H9 (cell line): ENCODE data around the gene KRTAP16-1. TPM values are rescaled to one million over a fixed set of nuclear protein-coding genes. Genes with fewer than 3 reads are reported as not detected.

Experiments used
- DNase-seq: peaks from one replicate; pipeline ENCODE4 v3.0.0-alpha.2; 2017
- H2AFZ ChIP-seq: one replicate; pipeline ENCODE4 v1.6.1; 2013; ENCODE audit warnings: mild to moderate bottlenecking, low read length, control low read depth, moderate library complexity
- H2AK5ac ChIP-seq: 2 replicates; pipeline ENCODE4 v1.6.1; 2013; ENCODE audit warnings: low read length, control low read depth, mixed read lengths; ENCODE audit not compliant: insufficient read length
- H2BK120ac ChIP-seq: one replicate; pipeline ENCODE4 v1.6.1; 2013; ENCODE audit warnings: low read depth, mild to moderate bottlenecking, low read length, control low read depth, inconsistent platforms; ENCODE audit not compliant: poor library complexity, severe bottlenecking
- H2BK12ac ChIP-seq: 2 replicates; pipeline ENCODE4 v1.6.1; 2013; ENCODE audit warnings: low read length, control low read depth, mixed read lengths, low read depth; ENCODE audit not compliant: insufficient read length
- H2BK15ac ChIP-seq: 2 replicates; pipeline ENCODE4 v1.6.1; 2013; ENCODE audit warnings: low read depth, low read length, control low read depth
- H2BK20ac ChIP-seq: one replicate; pipeline ENCODE4 v1.6.1; 2013; ENCODE audit warnings: low read depth, mild to moderate bottlenecking, low read length, control low read depth, inconsistent platforms; ENCODE audit not compliant: poor library complexity, severe bottlenecking
- H2BK5ac ChIP-seq: 2 replicates; pipeline ENCODE4 v1.6.1; 2013; ENCODE audit warnings: low read length, control low read depth, mixed read lengths; ENCODE audit not compliant: insufficient read length
- H3K14ac ChIP-seq: 2 replicates; pipeline ENCODE4 v1.6.1; 2013; ENCODE audit warnings: low read length, control low read depth; ENCODE audit not compliant: insufficient read depth
- H3K18ac ChIP-seq: 2 replicates; pipeline ENCODE4 v1.6.1; 2013; ENCODE audit warnings: low read depth, mild to moderate bottlenecking, mixed read lengths, low read length, control low read depth; ENCODE audit not compliant: insufficient read length
- H3K23ac ChIP-seq: 2 replicates; pipeline ENCODE4 v1.6.1; 2013; ENCODE audit warnings: low read length, control low read depth, mixed read lengths, low read depth; ENCODE audit not compliant: insufficient read length
- H3K23me2 ChIP-seq: 2 replicates; pipeline ENCODE4 v1.6.1; 2013; ENCODE audit warnings: low read depth, mild to moderate bottlenecking, mixed read lengths, low read length, control low read depth; ENCODE audit not compliant: insufficient read length, poor library complexity, severe bottlenecking
- H3K27ac ChIP-seq: 2 replicates; pipeline ENCODE4 v1.5.1; 2013; ENCODE audit warnings: low read length, control low read depth, mixed read lengths, low read depth; ENCODE audit not compliant: insufficient read length
- H3K27me3 ChIP-seq: 2 replicates; pipeline ENCODE4 v1.6.1; 2013; ENCODE audit warnings: low read length, control low read depth, inconsistent platforms; ENCODE audit not compliant: insufficient read depth
- H3K4ac ChIP-seq: 2 replicates; pipeline ENCODE4 v1.6.1; 2013; ENCODE audit warnings: low read depth, mild to moderate bottlenecking, control low read depth, inconsistent platforms, low read length, moderate library complexity
- H3K4me1 ChIP-seq: 2 replicates; pipeline ENCODE4 v1.6.1; 2013; ENCODE audit warnings: low read length, control low read depth, inconsistent platforms; ENCODE audit not compliant: insufficient read depth
- H3K4me2 ChIP-seq: 2 replicates; pipeline ENCODE4 v1.6.1; 2013; ENCODE audit warnings: low read length, control low read depth, mixed read lengths; ENCODE audit not compliant: insufficient read length, insufficient read depth
- H3K56ac ChIP-seq: 2 replicates; pipeline ENCODE4 v1.6.1; 2013; ENCODE audit warnings: low read depth, mild to moderate bottlenecking, mixed read lengths, low read length, control low read depth; ENCODE audit not compliant: insufficient read length
- H3K79me1 ChIP-seq: 2 replicates; pipeline ENCODE4 v1.6.1; 2013; ENCODE audit warnings: low read depth, mild to moderate bottlenecking, moderate library complexity, low read length, control low read depth, inconsistent platforms; ENCODE audit not compliant: insufficient read depth, poor library complexity, severe bottlenecking
- H3K79me2 ChIP-seq: 2 replicates; pipeline ENCODE4 v1.6.1; 2013; ENCODE audit warnings: low read length, control low read depth, inconsistent platforms; ENCODE audit not compliant: insufficient read depth
- H3K9ac ChIP-seq: 2 replicates; pipeline ENCODE4 v1.6.1; 2013; ENCODE audit warnings: low read length, control low read depth, mixed read lengths; ENCODE audit not compliant: insufficient read length; ENCODE audit errors: extremely low read depth
- H3K9me3 ChIP-seq: one replicate; pipeline ENCODE4 v1.6.1; 2013; ENCODE audit warnings: low read depth, low read length, inconsistent platforms; ENCODE audit not compliant: control insufficient read depth
- H3T11ph ChIP-seq: one replicate; pipeline ENCODE4 v1.6.1; 2013; ENCODE audit warnings: mild to moderate bottlenecking, low read length, control low read depth, inconsistent platforms
- H4K20me1 ChIP-seq: one replicate; pipeline ENCODE4 v1.6.1; 2013; ENCODE audit not compliant: control insufficient read depth, insufficient read length, insufficient read depth
- H4K5ac ChIP-seq: 2 replicates; pipeline ENCODE4 v1.6.1; 2013; ENCODE audit warnings: low read depth, mild to moderate bottlenecking, mixed read lengths, low read length, control low read depth; ENCODE audit not compliant: insufficient read length
- H4K8ac ChIP-seq: replicated peaks from 2 replicates; pipeline ENCODE4 v1.6.1; 2013; ENCODE audit warnings: low read length, control low read depth, mixed read lengths, low read depth; ENCODE audit not compliant: insufficient read length
- H4K91ac ChIP-seq: 2 replicates; pipeline ENCODE4 v1.6.1; 2013; ENCODE audit warnings: low read depth, mild to moderate bottlenecking, moderate library complexity, mixed read lengths, low read length, control low read depth; ENCODE audit not compliant: insufficient read length
- H3K27ac Mint-ChIP-seq, 3 experiments: 2 replicates in 2 of 3; 3 replicates in 1 of 3; pipeline ENCODE4 v1.8.0; 2020 to 2021; ENCODE audit warnings: mixed read lengths in 3 of 3, mild to moderate bottlenecking in 1 of 3, moderate library complexity in 1 of 3
- H3K27me3 Mint-ChIP-seq: 2 replicates; pipeline ENCODE4 v1.8.0; 2021; ENCODE audit warnings: low read depth, mild to moderate bottlenecking, moderate library complexity, mixed read lengths
- H3K36me3 Mint-ChIP-seq, 3 experiments: 2 replicates in 2 of 3; 3 replicates in 1 of 3; pipeline ENCODE4 v1.8.0; 2020 to 2021; ENCODE audit warnings: low read depth in 3 of 3, mixed read lengths in 3 of 3; ENCODE audit not compliant: insufficient read depth in 1 of 3
- H3K4me1 Mint-ChIP-seq, 2 experiments: 2 replicates each; pipeline ENCODE4 v1.8.0; 2020; ENCODE audit warnings: mixed read lengths in 2 of 2
- H3K4me3 Mint-ChIP-seq, 2 experiments: 2 replicates in 1 of 2; 3 replicates in 1 of 2; pipeline ENCODE4 v1.8.0; 2020 to 2021; ENCODE audit warnings: mild to moderate bottlenecking in 2 of 2, mixed read lengths in 2 of 2, moderate library complexity in 1 of 2
- H3K9me3 Mint-ChIP-seq, 2 experiments: 2 replicates in 1 of 2; 3 replicates in 1 of 2; pipeline ENCODE4 v1.8.0; 2020; ENCODE audit warnings: mild to moderate bottlenecking in 2 of 2, mixed read lengths in 2 of 2, moderate library complexity in 1 of 2
- WGBS: extraction: QIAGEN DNeasy Blood & Tissue Kit; methylation state at CpG from one replicate; pipeline ENCODE4 v1.1.7; 2013; ENCODE audit warnings: missing lambda C conversion rate, low lambda C conversion rate, mixed read lengths; ENCODE audit not compliant: insufficient read length; ENCODE audit errors: extremely low coverage; 5-methylcytosine and 5-hydroxymethylcytosine counted together
- total RNA-seq: library from RNA; stranded (reverse); gene quantifications from 2 replicates; pipeline ENCODE4 v1.2.1, GENCODE V29; 2021
- TF ChIP-seq, protein P1 (sequence below): fragments of 200-600 bp; sonication (generic); conservative IDR thresholded peaks from 3 replicates; pipeline ENCODE4 v1.8.0; 2021; ENCODE audit warnings: antibody characterized with exemption, mild to moderate bottlenecking

Gene KRTAP16-1
- total RNA-seq, 1 experiment from 2014 or later: not detected

GRCh38 chr17:41324180-41325075 is 15.3 kb upstream of the KRTAP16-1 start:
- Histone ChIP-seq H3K18ac (no peak overlapping the region), H3K27me3 (no peaks in the 10 kb centered on the region), H4K20me1 (no peaks in the 10 kb centered on the region), H2AFZ (no peak overlapping the region), H2BK5ac (no peak overlapping the region), H4K8ac (no peak overlapping the region), H3K27ac (no peak overlapping the region), H2BK120ac (no peak overlapping the region), H3K79me2 (no peaks in the 10 kb centered on the region), H3K4ac (no peak overlapping the region), H2BK20ac (no peak overlapping the region), H3K56ac (no peak overlapping the region), H2AK5ac (no peak overlapping the region), H2BK15ac (no peak overlapping the region), H4K5ac (no peak overlapping the region), H3T11ph (no peak overlapping the region), H3K23me2 (no peaks in the 10 kb centered on the region), H3K9ac (no peak overlapping the region), H3K23ac (no peak overlapping the region), H3K79me1 (no peaks in the 10 kb centered on the region), H3K4me2 (no peak overlapping the region), H3K4me1 (no peaks in the 10 kb centered on the region), H2BK12ac (no peak overlapping the region), H3K14ac (no peak overlapping the region; the same call in 1 of the 2 replicates), H4K91ac (no peak overlapping the region), H3K9me3 (no peaks in the 10 kb centered on the region)
- Mint-ChIP-seq H3K36me3 (peaks cover 0 to 13% (median 7%) of the 10 kb centered on the region in 3 experiments; a peak in 1 of 7 replicates), H3K27me3 (peaks cover 2% of the 10 kb centered on the region; the same call in 1 of the 2 replicates), H3K4me3 (0 out of 5 replicates have a peak overlapping the region, but pooled peaks of 1 of the 2 experiments have one; percentile 16), H3K9me3 (peaks cover 13% of the 10 kb centered on the region in 2 experiments), H3K27ac (peak overlapping the region in 1 of 3 experiments; percentile 76; a peak in 1 of 7 replicates), H3K4me1 (peaks cover 3 to 4% of the 10 kb centered on the region in 2 experiments; a peak in 2 of 4 replicates)
- DNase-seq: peak; percentile 83
- TF ChIP-seq, protein P1, sequence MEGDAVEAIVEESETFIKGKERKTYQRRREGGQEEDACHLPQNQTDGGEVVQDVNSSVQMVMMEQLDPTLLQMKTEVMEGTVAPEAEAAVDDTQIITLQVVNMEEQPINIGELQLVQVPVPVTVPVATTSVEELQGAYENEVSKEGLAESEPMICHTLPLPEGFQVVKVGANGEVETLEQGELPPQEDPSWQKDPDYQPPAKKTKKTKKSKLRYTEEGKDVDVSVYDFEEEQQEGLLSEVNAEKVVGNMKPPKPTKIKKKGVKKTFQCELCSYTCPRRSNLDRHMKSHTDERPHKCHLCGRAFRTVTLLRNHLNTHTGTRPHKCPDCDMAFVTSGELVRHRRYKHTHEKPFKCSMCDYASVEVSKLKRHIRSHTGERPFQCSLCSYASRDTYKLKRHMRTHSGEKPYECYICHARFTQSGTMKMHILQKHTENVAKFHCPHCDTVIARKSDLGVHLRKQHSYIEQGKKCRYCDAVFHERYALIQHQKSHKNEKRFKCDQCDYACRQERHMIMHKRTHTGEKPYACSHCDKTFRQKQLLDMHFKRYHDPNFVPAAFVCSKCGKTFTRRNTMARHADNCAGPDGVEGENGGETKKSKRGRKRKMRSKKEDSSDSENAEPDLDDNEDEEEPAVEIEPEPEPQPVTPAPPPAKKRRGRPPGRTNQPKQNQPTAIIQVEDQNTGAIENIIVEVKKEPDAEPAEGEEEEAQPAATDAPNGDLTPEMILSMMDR: peak; percentile 65
- WGBS: no CpG with 5 or more reads among the region's 16 CpGs
